SK-N-SH (cell line): ENCODE data around the gene CACNA2D4. TPM values are rescaled to one million over a fixed set of nuclear protein-coding genes. Genes with fewer than 3 reads are reported as not detected.

ENCODE experiments used
- CTCF ChIA-PET: fragments of 300-600, 350-600 bp; formaldehyde crosslinking; extraction: SDS; loops from one replicate; lab custom pipeline; 2021; lab: Yijun Ruan, JAX
- POLR2A ChIA-PET: fragments of 350-600 bp; sonication (Branson Sonifier 250); formaldehyde crosslinking; extraction: SDS; loops from one replicate; lab custom pipeline; 2020; ENCODE audit warnings: antibody characterized with exemption, inconsistent platforms; lab: Yijun Ruan, JAX
- DNase-seq: peaks from one replicate; pipeline ENCODE4 v3.0.0; 2012
- H2AFZ ChIP-seq: fragments of 200-600 bp; sonication (generic); 2 replicates; pipeline ENCODE4 v1.8.1; 2016; ENCODE audit warnings: antibody characterized with exemption, mild to moderate bottlenecking, low read depth
- H3F3A ChIP-seq: fragments of 200-600 bp; sonication (generic); replicated peaks from 2 replicates; pipeline ENCODE3; 2016; ENCODE audit warnings: antibody characterized with exemption, mild to moderate bottlenecking; ENCODE audit not compliant: insufficient read depth
- H3K27ac ChIP-seq, 2 experiments: fragments of 200-500 bp in 1 of 2; fragments of 200-600 bp in 1 of 2; sonication (Bioruptor generic) in 1 of 2; sonication (generic), shearing (Covaris generic) in 1 of 2; 2 replicates each; pipeline versions ENCODE4 v1.5.1 to v1.6.1; 2014 to 2016; ENCODE audit warnings: low read depth in 2 of 2, inconsistent platforms in 1 of 2, low read length in 1 of 2, mild to moderate bottlenecking in 1 of 2, mixed read lengths in 1 of 2
- H3K27me3 ChIP-seq: fragments of 200-600 bp; sonication (generic), shearing (Covaris generic); 2 replicates; pipeline ENCODE4 v1.6.1; 2016; ENCODE audit warnings: mixed run types; ENCODE audit not compliant: insufficient read depth
- H3K36me3 ChIP-seq, 2 experiments: fragments of 200-500 bp in 1 of 2; fragments of 200-600 bp in 1 of 2; sonication (Bioruptor generic) in 1 of 2; sonication (generic) in 1 of 2; replicated peaks in 1 of 2; 2 replicates each; pipeline versions ENCODE3 to v1.5.1; 2014 to 2016; ENCODE audit warnings: low read length in 1 of 2, mild to moderate bottlenecking in 1 of 2; ENCODE audit not compliant: insufficient read depth in 2 of 2, control insufficient read depth in 1 of 2
- H3K4me1 ChIP-seq, 2 experiments: fragments of 200-500 bp in 1 of 2; fragments of 200-600 bp in 1 of 2; sonication (Bioruptor generic) in 1 of 2; sonication (generic), shearing (Covaris generic) in 1 of 2; 2 replicates each; pipeline versions ENCODE4 v1.5.1 to v1.6.1; 2014 to 2016; ENCODE audit warnings: low read depth in 1 of 2, low read length in 1 of 2, mixed run types in 1 of 2; ENCODE audit not compliant: insufficient read depth in 2 of 2, control insufficient read depth in 1 of 2
- H3K4me2 ChIP-seq: fragments of 200-600 bp; sonication (generic), shearing (Covaris generic); 2 replicates; pipeline ENCODE4 v1.6.1; 2017; ENCODE audit warnings: mixed run types
- H3K4me3 ChIP-seq, 2 experiments: fragments of 200-500 bp in 1 of 2; fragments of 200-600 bp in 1 of 2; sonication (Bioruptor generic) in 1 of 2; sonication (generic), shearing (Covaris generic) in 1 of 2; 2 replicates each; pipeline versions ENCODE4 v1.5.1 to v1.8.1; 2014 to 2016; ENCODE audit warnings: low read depth in 2 of 2, inconsistent platforms in 1 of 2, low read length in 1 of 2, mild to moderate bottlenecking in 1 of 2, mixed read lengths in 1 of 2, moderate library complexity in 1 of 2
- H3K79me2 ChIP-seq: fragments of 200-600 bp; sonication (generic); 2 replicates; pipeline ENCODE4 v1.8.1; 2017; ENCODE audit warnings: mild to moderate bottlenecking; ENCODE audit not compliant: insufficient read depth
- H3K9ac ChIP-seq: fragments of 200-600 bp; sonication (generic); 2 replicates; pipeline ENCODE4 v1.6.1; 2017; ENCODE audit warnings: mixed run types
- H3K9me2 ChIP-seq: fragments of 200-600 bp; sonication (generic); 2 replicates; pipeline ENCODE4 v1.6.1; 2017; ENCODE audit warnings: mixed run types
- H3K9me3 ChIP-seq: fragments of 200-600 bp; sonication (generic); 2 replicates; pipeline ENCODE4 v1.6.1; 2017; ENCODE audit warnings: mixed run types, mild to moderate bottlenecking, moderate library complexity
- H4K20me1 ChIP-seq: fragments of 200-600 bp; sonication (generic); 2 replicates; pipeline ENCODE4 v1.6.1; 2017; ENCODE audit warnings: mild to moderate bottlenecking, mixed run types; ENCODE audit not compliant: insufficient read depth
- CHD2 ChIP-seq: fragments of 150-350 bp; IDR thresholded peaks from 2 replicates; pipeline ENCODE4 v1.6.1; 2018; ENCODE audit warnings: low read length; ENCODE audit not compliant: partially characterized antibody
- CTCF ChIP-seq: fragments of 200-600 bp; sonication (generic); IDR thresholded peaks from 2 replicates; pipeline ENCODE4 v1.6.1; 2017; ENCODE audit warnings: antibody characterized with exemption, mild to moderate bottlenecking, moderate library complexity
- ELF1 ChIP-seq: IDR thresholded peaks from 2 replicates; pipeline ENCODE4 v1.4.0; 2012
- GABPA ChIP-seq: IDR thresholded peaks from 2 replicates; pipeline ENCODE4 v1.4.0; 2012; ENCODE audit warnings: low read depth, mild to moderate bottlenecking
- GATA2 ChIP-seq: sonication (generic); formaldehyde crosslinking; IDR thresholded peaks from 2 replicates; pipeline ENCODE4 v1.5.0; 2020; ENCODE audit warnings: mild to moderate bottlenecking, missing genetic modification reagents
- IRF3 ChIP-seq: fragments of 150-350 bp; IDR thresholded peaks from 2 replicates; pipeline ENCODE4 v1.6.1; 2016; ENCODE audit warnings: mild to moderate bottlenecking, low read depth, low read length
- JUND ChIP-seq: IDR thresholded peaks from 2 replicates; pipeline ENCODE4 v1.4.0; 2012
- NFIC ChIP-seq: IDR thresholded peaks from 2 replicates; pipeline ENCODE4 v1.4.0; 2012; ENCODE audit warnings: borderline replicate concordance
- PBX3 ChIP-seq: IDR thresholded peaks from 2 replicates; pipeline ENCODE4; 2012
- POLR2AphosphoS5 ChIP-seq: IDR thresholded peaks from 2 replicates; pipeline ENCODE4 v1.6.1; 2012; ENCODE audit warnings: low read depth, low read length
- RAD21 ChIP-seq: IDR thresholded peaks from 2 replicates; pipeline ENCODE4 v1.6.1; 2012; ENCODE audit warnings: mild to moderate bottlenecking, low read length
- REST ChIP-seq: IDR thresholded peaks from 2 replicates; pipeline ENCODE4 v1.6.1; 2012; ENCODE audit warnings: mild to moderate bottlenecking, low read depth, low read length, moderate library complexity
- RXRA ChIP-seq: IDR thresholded peaks from 2 replicates; pipeline ENCODE4 v1.4.0; 2012; ENCODE audit warnings: low read depth, mild to moderate bottlenecking, borderline replicate concordance
- SMC3 ChIP-seq: IDR thresholded peaks from 2 replicates; pipeline ENCODE4 v1.6.1; 2012; ENCODE audit warnings: low read depth, low read length, improper control_type of control experiment
- TAF1 ChIP-seq: IDR thresholded peaks from 2 replicates; pipeline ENCODE4 v1.6.1; 2012; ENCODE audit warnings: low read depth, mild to moderate bottlenecking, low read length, moderate library complexity, borderline replicate concordance
- TCF12 ChIP-seq: IDR thresholded peaks from 2 replicates; pipeline ENCODE4 v1.4.0; 2012
- USF1 ChIP-seq: IDR thresholded peaks from 2 replicates; pipeline ENCODE4 v1.4.0; 2012; ENCODE audit warnings: low read depth, borderline replicate concordance
- WGBS: methylation state at CpG from one replicate; pipeline ENCODE4 v1.1.6; 2017; ENCODE audit warnings: low lambda C conversion rate; 5-methylcytosine and 5-hydroxymethylcytosine counted together
- polyA plus RNA-seq, 3 experiments: library from polyadenylated mRNA; depleted of rRNA; stranded (reverse); fragments of >200 nt; gene quantifications; 2 replicates each; pipeline ENCODE4 v1.2.3, GENCODE V29; 2012

Gene CACNA2D4
- polyA plus RNA-seq, 1 of the 3 experiments (the other 2 are of a cell fraction), result 0.02 TPM

- H3K4me1 ChIP-seq, result peaks cover 4 to 70% of the 10 kb centered on the region in 2 experiments; a peak in 2 of 4 replicates
- no peak overlapping the region for H3K4me3 ChIP-seq
- H2AFZ ChIP-seq, result no peak overlapping the region
- H3K27me3 ChIP-seq, result no peaks in the 10 kb centered on the region
- H3K36me3 ChIP-seq, result no peaks in the 10 kb centered on the region
- no peaks in the 10 kb centered on the region for H4K20me1 ChIP-seq
- DNase-seq, result peak; percentile 14
- H3K9me3 ChIP-seq, result no peaks in the 10 kb centered on the region
- no peaks in the 10 kb centered on the region for H3F3A ChIP-seq
- no peak overlapping the region for H3K9ac ChIP-seq
- 0 out of 2 replicates have a peak overlapping the region, but pooled peaks have one; percentile 24 for H3K4me2 ChIP-seq
- WGBS, result 93% methylated on average over 9 of the region's 9 CpGs
- no peaks in the 10 kb centered on the region for H3K79me2 ChIP-seq
- H3K9me2 ChIP-seq, result no peaks in the 10 kb centered on the region
- H3K27ac ChIP-seq, result no peak overlapping the region; a peak in 1 of 4 replicates
- ChIA-PET CTCF (interaction anchor here (1.6 kb wide), 1 partner anchor 136 kb away, joined by 4 read pairs; no protein-coding TSS in a partner anchor), POLR2A (no interaction called here)
- TF ChIP-seq RXRA (no peak), GATA2 (CRISPR knock-in tag) (no peak), PBX3 (no peak), CHD2 (no peak), IRF3 (no peak), GABPA (no peak), CTCF (no peak), JUND (no peak), SMC3 (no peak), NFIC (no peak)
- TF ChIP-seq, all 33 proteins: peak for 0
Observed at GRCh38 chr12:1931642-1932041, 13.2 kb upstream of the CACNA2D4 start.

- H3F3A ChIP-seq, result no peaks in the 10 kb centered on the region
- no peaks in the 10 kb centered on the region for H3K36me3 ChIP-seq
- H3K9me2 ChIP-seq, result no peaks in the 10 kb centered on the region
- H3K4me3 ChIP-seq, result no peak overlapping the region
- ChIA-PET POLR2A (no interaction called here), CTCF (interaction anchor here (0.7 to 1.6 kb wide), 6 partner anchors 9 to 140 kb away, joined by 3 to 9 read pairs (median 3); no protein-coding TSS in a partner anchor)
- no peak overlapping the region for H2AFZ ChIP-seq
- H3K4me2 ChIP-seq, result no peak overlapping the region
- no peak overlapping the region for H3K9ac ChIP-seq
- no peaks in the 10 kb centered on the region for H4K20me1 ChIP-seq
- no peaks in the 10 kb centered on the region for H3K9me3 ChIP-seq
- 94% methylated on average over 16 of the region's 27 CpGs for WGBS
- DNase-seq, result peak; percentile 21
- H3K4me1 ChIP-seq, result peaks cover 4 to 70% of the 10 kb centered on the region in 2 experiments; a peak in 2 of 4 replicates
- H3K79me2 ChIP-seq, result no peaks in the 10 kb centered on the region
- H3K27me3 ChIP-seq, result no peaks in the 10 kb centered on the region; the same call in 1 of the 2 replicates
- no peak overlapping the region for H3K27ac ChIP-seq
- TF ChIP-seq TCF12 (no peak), RAD21 (no peak), IRF3 (no peak), USF1 (no peak), GATA2 (CRISPR knock-in tag) (no peak), REST (no peak), TAF1 (no peak), ELF1 (no peak), POLR2AphosphoS5 (no peak), SMC3 (no peak)
Observed at GRCh38 chr12:1930803-1931597, 12.5 kb upstream of the CACNA2D4 start.
